Right kidney (tissue), 1 donor: ENCODE results near the gene PRKAG2.
"Not testable (repeated sequence)": the region's sequence is repeated elsewhere in the genome, so short reads cannot be mapped to it uniquely, and the experiment has no call there.

Experiments
- DNase-seq: peaks from one replicate; pipeline ENCODE4 v3.0.0-alpha.2; 2016

Gene PRKAG2

GRCh38 chr7:151764056-151764920, 112.6 kb downstream of the PRKAG2 start:
- DNase-seq, result no peak

DNA sequence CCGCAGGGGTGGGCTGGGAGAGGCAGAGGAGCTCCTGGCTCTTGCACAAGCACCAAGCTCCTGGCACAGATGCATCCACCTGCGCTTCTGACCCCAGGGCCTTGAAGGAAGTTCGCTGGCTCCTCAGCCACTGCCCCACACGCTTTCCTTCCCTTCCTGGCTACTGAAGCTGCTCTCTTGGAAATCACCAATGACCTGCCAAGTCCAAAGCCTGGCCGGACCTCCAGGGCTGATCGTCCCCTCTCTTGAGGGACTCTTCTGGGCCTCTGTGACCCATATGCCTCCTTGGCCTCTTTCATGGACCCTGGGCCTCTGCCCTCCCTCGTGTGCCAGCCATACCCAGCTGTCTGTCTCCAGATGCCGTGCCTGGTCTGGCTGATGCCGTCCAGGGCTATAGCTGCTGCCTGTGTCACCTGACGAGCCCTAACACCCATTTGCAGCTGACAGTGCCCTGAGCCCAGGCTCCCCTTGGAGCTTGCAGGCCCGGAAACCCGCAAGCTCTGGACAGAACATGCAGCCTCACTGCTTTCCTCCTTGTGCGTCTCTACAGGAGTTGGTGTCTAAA, 113.4 kb downstream of the PRKAG2 start:
- DNase-seq, result no peak

DNA sequence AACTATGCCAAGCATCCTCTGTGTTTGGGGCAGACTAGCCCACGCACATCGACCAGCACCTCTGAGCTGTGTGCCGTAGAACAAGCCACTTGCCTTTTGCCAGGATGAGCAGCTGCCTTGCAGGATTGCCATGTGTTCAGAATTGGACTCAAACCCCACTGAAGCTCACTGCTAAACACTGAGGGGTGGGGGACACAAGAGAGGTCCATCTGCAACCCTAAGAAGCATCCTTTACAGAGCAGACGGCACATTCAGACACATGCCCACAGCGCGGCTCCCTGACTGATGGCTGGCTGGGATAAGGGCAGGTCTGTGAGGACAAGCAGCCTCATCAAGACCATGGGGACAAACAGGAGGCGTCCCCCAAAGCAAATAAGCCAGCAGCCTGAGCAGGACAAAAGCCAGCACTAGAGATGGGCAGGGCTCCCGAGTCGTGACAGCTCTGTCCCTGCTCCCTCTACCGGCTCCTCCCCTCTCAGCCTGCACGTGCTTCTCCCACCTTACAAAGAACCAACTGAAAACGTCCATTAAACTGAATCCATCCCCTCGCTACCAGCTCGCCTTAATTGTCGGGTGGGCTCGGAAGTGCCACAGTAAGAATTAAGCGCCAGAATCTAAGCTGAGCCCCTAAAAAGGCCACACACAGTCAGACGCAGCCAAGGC, 114.2 kb downstream of the PRKAG2 start:
- DNase-seq, result no peak

DNA sequence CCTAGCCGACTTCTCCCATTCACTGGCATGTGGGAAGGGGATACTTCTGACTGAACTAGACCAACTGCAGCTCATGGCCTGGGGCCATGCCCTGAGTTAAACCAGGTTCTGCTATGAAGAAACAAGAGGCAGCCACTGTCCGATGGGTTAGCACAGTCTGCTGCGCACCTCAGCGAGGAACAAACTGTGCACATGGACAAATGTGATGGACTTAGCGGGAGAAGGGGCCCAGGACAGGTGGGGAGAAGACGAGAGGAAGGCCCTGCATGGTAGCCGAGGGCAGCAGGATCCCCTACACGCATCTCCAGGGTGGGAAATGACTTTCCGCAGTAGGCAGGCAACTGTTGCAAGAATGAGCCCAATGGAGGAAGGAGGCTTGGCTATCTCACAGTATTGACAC, 115.0 kb downstream of the PRKAG2 start:
- DNase-seq, result no peak

DNA sequence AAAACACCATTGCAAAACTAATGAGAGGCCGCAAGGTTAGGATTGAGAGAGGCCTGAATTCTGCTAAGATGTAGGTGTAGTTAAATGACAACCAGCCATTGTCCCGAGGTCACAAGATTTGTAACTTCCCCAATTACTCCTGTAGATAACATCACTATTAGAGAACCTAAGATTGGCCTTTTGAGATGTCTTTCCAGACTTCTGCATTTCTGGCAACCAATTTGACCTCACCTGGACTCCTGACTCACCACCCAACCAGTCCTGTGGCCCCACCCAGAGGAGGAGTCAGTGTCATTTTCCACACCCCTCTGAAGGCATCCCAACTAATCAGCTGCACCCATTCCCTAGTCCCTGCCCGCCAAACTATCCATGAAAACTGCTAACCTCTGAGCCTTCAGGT, 115.7 kb downstream of the PRKAG2 start:
- DNase-seq, result no peak

GRCh38 chr7:151759591-151760042, 117.3 kb downstream of the PRKAG2 start:
- peak; percentile 70 for DNase-seq

- no peak for DNase-seq
Measured at GRCh38 chr7:151758622-151759540, 118.0 kb downstream of the PRKAG2 start.

- DNase-seq, result no peak
Measured at GRCh38 chr7:151757274-151757673, 119.6 kb downstream of the PRKAG2 start.

GRCh38 chr7:151756866-151757265, 120.0 kb downstream of the PRKAG2 start:
- no peak for DNase-seq

DNA sequence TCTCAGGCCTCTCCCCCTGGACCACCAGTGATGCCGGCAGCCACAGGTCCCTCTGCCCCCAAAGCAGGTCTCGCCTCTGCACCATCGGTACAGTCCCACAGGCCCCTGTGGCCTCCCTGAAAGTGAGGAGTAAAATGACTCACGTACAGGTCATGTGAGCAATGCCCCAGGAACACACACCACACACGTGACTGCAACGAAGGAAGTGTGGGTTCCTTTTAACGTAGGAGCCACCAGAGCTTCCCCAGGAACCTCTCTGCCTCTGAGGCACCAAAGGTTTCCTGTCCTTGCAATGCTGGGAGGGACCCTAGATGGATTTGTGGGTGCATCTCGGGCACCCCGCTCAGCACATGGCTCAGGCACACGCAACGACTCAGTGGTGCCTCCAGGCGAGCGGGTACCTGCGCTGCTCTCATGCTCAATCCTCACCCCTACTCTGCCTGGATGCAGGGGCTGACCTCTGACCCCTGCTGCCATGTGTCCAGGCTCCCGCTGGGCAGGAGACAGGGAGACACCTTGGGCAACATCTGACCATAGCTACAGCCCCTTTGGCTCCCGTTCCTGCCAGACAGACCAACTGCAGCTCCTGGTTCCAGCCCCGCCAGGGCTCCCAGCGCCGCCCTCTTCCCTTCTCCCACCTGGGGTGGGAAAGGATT, 120.7 kb downstream of the PRKAG2 start:
- no peak for DNase-seq

DNA sequence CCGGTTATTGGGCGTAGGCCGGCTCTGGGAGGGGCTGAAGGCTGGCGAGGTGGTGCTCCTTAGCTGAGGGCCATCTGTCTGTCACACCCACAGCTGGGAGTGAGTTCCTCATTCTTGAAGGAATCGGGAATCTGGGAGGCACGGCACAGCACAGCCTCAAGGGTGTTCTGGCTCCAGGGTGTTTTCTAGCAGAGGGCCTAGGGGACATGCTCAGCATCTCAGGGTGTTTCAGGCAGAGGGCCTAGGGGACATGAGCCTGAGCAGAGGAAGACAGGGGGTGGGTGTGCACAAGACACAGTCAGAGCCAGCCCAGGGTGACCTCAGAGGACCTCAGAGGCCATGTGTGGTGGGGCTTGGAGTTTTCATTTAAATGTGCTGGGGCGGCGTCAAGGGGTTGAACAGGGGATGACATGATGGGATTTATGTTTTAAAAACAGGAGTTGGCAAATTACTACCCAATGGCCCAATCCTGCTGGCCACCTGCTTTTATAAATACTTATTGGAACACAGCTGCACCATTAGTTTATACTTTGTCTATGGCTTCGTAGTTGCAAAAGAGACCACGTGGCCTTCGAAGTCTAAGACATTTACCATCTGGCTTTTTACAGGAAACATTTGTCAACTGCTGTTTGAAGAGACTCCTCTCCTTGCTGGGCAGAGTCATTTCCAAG, 121.6 kb downstream of the PRKAG2 start:
- no peak for DNase-seq

DNA sequence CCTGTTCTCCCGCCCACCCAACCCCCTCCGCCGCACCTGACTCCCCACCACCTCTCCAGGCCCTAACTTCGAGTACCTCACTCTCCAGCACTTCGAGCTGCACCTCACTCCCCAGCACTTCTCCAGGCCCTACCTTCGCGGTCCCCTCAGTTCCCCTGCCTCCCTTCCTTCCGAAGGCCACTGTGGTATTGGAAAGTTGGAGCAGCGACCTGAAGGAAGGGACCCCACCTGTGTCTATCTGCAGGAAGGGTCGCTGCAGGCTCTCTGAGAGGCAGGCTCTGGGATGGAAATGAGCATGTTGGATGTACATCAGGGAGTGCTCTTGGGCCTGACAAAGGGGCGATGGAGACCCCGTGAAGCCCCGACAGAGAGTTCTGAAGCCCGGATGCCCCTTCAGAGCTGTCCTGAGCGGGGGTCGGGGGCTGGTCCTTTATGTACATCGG, 122.2 kb downstream of the PRKAG2 start:
- no peak for DNase-seq

GRCh38 chr7:151754142-151754590, 122.7 kb downstream of the PRKAG2 start:
- DNase-seq, result peak; percentile 57

DNA sequence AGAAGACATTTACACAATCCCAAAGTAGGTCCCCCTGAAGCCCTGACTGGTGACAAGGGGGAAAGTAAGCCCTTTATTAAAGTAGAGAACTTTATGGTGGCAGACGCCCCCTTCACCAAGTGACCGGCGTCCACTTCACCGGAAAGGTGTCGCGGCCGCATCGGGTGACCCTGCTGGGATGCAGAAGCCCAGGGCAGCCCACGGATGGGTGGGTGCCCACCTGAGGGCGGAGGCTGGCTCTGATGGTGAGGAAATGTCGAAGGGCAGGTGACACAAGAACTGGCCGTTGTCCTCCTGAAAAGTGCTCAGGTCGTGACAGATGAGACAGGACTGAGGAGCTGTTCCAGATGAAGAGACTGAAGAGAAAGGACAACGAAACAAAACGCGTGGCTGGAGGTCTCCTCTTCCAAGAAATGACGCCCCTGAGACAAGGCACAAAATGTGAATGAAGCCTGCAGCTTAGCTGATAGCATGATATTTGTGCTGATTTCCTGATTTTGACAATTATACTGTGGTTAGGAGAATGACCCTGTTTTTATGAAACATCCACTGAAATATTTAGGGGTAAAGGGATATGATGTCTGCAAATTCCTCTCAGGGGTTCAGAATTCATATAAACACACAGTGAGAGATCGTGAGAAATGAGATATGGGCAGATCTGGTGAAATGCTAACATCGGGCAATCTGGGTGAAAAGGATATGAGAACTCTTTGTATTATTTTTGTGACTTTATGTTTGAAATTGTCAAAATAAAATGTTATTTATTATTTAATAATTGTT, 123.9 kb downstream of the PRKAG2 start:
- no peak for DNase-seq

- no peak for DNase-seq
Measured at GRCh38 chr7:151752037-151752436, 124.9 kb downstream of the PRKAG2 start.

- DNase-seq, result no peak
Measured at GRCh38 chr7:151748733-151749132, 128.2 kb downstream of the PRKAG2 start.

DNA sequence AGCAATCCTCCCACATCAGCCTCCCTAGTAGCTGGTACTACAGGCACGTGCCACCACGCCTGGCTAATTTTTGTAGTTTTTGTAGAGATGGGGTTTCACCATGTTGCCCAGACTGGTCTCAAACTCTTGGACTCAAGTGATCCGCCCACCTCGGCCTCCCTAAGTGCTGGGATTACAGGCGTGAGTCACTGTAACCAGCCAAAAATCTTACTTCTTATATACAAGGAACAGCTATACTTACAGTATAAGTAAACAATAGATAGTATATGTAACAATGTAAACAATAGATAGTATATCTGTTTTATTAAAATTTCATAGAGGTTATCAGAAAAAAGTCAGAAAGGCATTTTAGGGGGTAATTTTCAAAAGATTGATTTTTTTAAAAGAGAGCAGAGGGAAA, 128.9 kb downstream of the PRKAG2 start:
- not testable (repeated sequence) for DNase-seq

DNA sequence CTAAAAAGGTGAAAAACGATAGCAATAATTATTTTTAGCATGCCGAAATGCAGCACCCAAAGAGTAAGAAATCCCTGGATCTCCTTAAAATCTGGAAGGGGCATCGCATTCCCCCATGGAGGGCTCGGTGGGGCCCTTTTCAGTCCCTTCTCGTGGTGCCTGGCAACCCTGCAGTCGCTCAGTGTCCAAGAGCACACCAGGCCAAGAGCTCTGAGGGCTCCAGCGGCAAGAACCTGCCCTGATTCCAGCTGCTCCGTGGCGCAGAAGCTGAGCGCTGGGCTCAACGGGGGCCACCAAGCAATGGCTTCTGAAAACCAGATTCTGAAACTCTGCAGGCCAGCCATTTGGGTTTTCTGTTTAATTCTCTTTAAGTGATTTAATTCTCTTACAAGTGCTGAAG, 131.2 kb downstream of the PRKAG2 start:
- DNase-seq, result no peak

GRCh38 chr7:151744656-151745638, 132.0 kb downstream of the PRKAG2 start:
- DNase-seq, result no peak
